Measurements from ENCODE around the gene SECTM1. TPM values are rescaled to one million over a fixed set of nuclear protein-coding genes. Genes with fewer than 3 reads are reported as not detected.

The SECTM1 gene
- total and polyA plus RNA-seq, 9 of the 15 experiments (the other 6 are each of a cell fraction or from before 2014, with no cell fraction given): 0.11 to 0.46 (median 0.18) TPM; not detected in 6

GRCh38 chr17:82305727-82306300 lies 27.8 kb downstream of the SECTM1 start:
- in situ Hi-C loops (cut with MboI): loop anchor here (5.0 kb wide), 1 partner anchor 64 kb away; no protein-coding TSS in a partner anchor
- BruUV-seq (replicated peaks): no TSS peak
- intact Hi-C loops (cut with micrococcal nuclease): no loop called here
- Histone ChIP-seq H3K36me3 (ENCODE audit: control insufficient read depth, insufficient read depth, low read length) (no peaks in the 10 kb centered on the region), H3K27ac (ENCODE audit: extremely low read depth, low read depth, low read length) (no peak overlapping the region), H3K79me2 (ENCODE audit: control insufficient read depth, insufficient read depth, low read length) (no peaks in the 10 kb centered on the region), H3K27me3 (ENCODE audit: control insufficient read depth in 2 of 2, insufficient read depth in 2 of 2, low read length in 2 of 2) (no peaks in the 10 kb centered on the region), H4K20me1 (replicated peaks; ENCODE audit: control insufficient read depth, insufficient read depth, low read length) (no peaks in the 10 kb centered on the region), H2AFZ (ENCODE audit: low read depth, low read length) (no peak overlapping the region), H3K9ac (ENCODE audit: insufficient read depth in 1 of 2, low read depth in 2 of 2, low read length in 2 of 2) (peak overlapping the region in 1 of 2 experiments; percentile 56; a peak in 1 of 4 replicates), H3K4me2 (ENCODE audit: insufficient read depth, low read length) (no peak overlapping the region), H3K9me3 (replicated peaks; ENCODE audit: control insufficient read depth, insufficient read depth, low read depth, low read length) (no peaks in the 10 kb centered on the region), H3K9me1 (ENCODE audit: control insufficient read depth, insufficient read depth, low read length) (no peaks in the 10 kb centered on the region), H3K4me3 (no peak overlapping the region), H3K4me1 (replicated peaks in 1 of 2; ENCODE audit: control insufficient read depth in 2 of 2, insufficient read depth in 2 of 2, low read length in 2 of 2) (peaks cover 41 to 71% of the 10 kb centered on the region in 2 experiments)
- POLR2A ChIA-PET: interaction anchor here (1.2 to 1.3 kb wide), 2 partner anchors 13 kb away, joined by 3 to 4 read pairs; no protein-coding TSS in a partner anchor
- TF ChIP-seq E2F8 (IDR thresholded peaks at IDR 0.05; ENCODE audit: low read depth, partially characterized antibody) (no peak), ZBTB1 (CRISPR knock-in tag; IDR thresholded peaks at IDR 0.05; ENCODE audit: borderline replicate concordance, low read depth) (no peak), TGIF2 (CRISPR knock-in tag; IDR thresholded peaks at IDR 0.05) (no peak), PML (IDR thresholded peaks at IDR 0.05; ENCODE audit: low read length) (no peak), ATF7 (IDR thresholded peaks at IDR 0.05) (no peak), EZH2 (IDR thresholded peaks at IDR 0.05; ENCODE audit: borderline replicate concordance, low read depth, low read length) (no peak), ZNF79 (CRISPR knock-in tag; IDR thresholded peaks at IDR 0.05; ENCODE audit: low read depth) (no peak)
- TF ChIP-seq, protein P1, sequence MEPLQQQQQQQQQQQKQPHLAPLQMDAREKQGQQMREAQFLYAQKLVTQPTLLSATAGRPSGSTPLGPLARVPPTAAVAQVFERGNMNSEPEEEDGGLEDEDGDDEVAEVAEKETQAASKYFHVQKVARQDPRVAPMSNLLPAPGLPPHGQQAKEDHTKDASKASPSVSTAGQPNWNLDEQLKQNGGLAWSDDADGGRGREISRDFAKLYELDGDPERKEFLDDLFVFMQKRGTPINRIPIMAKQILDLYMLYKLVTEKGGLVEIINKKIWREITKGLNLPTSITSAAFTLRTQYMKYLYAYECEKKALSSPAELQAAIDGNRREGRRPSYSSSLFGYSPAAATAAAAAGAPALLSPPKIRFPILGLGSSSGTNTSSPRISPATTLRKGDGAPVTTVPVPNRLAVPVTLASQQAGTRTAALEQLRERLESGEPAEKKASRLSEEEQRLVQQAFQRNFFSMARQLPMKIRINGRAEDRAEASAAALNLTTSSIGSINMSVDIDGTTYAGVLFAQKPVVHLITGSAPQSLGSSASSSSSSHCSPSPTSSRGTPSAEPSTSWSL (CRISPR knock-in tag; IDR thresholded peaks at IDR 0.05; ENCODE audit: borderline replicate concordance): no peak
- WGBS (ENCODE audit: insufficient coverage, low coverage, missing lambda C conversion rate): 75% methylated on average over 19 of the region's 20 CpGs
- DNase-seq (ENCODE audit: extremely low read depth in 1 of 4, low spot score in 3 of 4): no peak
- ATAC-seq: no peak
- CTCF ChIA-PET (ENCODE audit: low intra/inter-chr PET ratio): no interaction called here
- FAIRE-seq: peak; percentile 11
